T-helper 9 cell (primary cell): ENCODE data around the gene PSMD12.
"Not testable (repeated sequence)": the region's sequence is repeated elsewhere in the genome, so short reads cannot be mapped to it uniquely, and the experiment has no call there.

Experiments used
- DNase-seq: peaks from one replicate; pipeline ENCODE4 v3.0.0-alpha.2; 2020

Gene PSMD12

GRCh38 chr17:67353929-67354574, 12.3 kb downstream of the PSMD12 start:
- no peak for DNase-seq

- DNase-seq = no peak
These were observed 13.2 kb downstream of the PSMD12 start for GRCh38 chr17:67353161-67353560.

DNA sequence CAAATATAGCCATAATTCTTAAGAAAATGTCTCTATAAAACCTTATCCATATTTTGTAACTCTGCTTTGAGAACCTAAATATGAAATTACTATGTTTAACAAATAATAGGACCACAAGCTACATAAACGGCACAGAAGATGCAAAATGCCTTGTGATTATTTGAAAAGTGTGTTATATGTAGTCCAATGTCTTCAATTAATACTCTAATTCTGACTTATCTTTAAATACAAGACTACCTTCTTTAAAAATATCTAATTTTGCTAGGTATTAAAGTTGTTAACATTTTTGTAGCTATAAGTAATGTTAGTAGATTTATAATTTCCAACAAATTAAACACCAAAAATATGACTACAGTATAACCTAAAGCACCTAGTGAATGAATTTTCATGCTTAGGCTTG, 17.0 kb downstream of the PSMD12 start:
- no peak for DNase-seq

GRCh38 chr17:67347826-67348225, 18.6 kb downstream of the PSMD12 start:
- no peak for DNase-seq

- no peak for DNase-seq
These were observed 23.1 kb downstream of the PSMD12 start for GRCh38 chr17:67343237-67343636.

- DNase-seq = not testable (repeated sequence)
These were observed 28.0 kb downstream of the PSMD12 start for GRCh38 chr17:67338353-67338752.

GRCh38 chr17:67336859-67337258, 29.5 kb downstream of the PSMD12 start:
- no peak for DNase-seq

DNA sequence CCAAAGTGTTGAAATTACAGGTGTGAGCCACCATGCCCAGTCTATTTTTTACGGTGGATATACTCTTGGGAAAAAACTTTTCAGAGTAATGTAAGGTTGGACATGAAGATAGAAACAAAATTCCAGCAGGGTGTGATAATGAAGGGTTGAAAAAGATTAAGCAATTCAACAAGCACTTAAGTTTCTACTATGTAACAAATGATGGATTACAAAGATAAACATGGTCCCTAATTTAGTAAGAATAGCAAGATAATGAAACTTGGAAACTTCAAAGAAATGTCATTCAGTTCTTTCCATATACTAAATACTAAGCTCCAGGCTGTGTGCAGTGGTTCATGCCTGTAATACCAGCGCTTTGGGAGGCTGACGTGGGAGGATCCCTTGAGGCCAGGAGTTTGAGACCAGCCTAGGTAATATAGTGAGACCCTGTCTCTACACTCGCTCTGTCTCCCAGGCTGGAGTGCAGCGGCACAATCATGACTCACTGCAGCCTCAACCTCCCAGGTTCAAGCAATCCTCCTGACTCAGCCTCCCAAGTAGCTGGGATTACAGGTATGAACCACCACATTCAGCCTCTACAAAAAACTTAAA, 31.0 kb downstream of the PSMD12 start:
- DNase-seq = no peak

DNA sequence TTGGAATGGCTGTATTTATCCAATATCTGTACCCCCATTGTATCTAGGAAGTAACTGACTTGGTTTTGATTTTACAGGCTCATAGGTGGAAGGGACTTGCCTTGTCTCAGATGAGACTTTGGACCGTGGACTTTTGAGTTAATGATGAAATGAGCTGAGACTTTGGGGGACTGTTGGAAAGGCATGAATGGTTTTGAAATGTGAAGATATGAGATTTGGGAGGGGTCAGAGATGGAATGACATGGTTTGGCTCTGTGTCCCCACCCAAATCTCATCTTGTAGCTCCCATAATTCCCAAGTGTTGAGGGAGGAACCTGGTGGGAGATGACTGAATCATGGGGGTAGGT, 34.2 kb downstream of the PSMD12 start:
- DNase-seq = not testable (repeated sequence)

- DNase-seq = not testable (repeated sequence)
These were observed 34.8 kb downstream of the PSMD12 start for GRCh38 chr17:67331381-67332161.

GRCh38 chr17:67328026-67328425, 38.4 kb downstream of the PSMD12 start:
- no peak for DNase-seq

DNA sequence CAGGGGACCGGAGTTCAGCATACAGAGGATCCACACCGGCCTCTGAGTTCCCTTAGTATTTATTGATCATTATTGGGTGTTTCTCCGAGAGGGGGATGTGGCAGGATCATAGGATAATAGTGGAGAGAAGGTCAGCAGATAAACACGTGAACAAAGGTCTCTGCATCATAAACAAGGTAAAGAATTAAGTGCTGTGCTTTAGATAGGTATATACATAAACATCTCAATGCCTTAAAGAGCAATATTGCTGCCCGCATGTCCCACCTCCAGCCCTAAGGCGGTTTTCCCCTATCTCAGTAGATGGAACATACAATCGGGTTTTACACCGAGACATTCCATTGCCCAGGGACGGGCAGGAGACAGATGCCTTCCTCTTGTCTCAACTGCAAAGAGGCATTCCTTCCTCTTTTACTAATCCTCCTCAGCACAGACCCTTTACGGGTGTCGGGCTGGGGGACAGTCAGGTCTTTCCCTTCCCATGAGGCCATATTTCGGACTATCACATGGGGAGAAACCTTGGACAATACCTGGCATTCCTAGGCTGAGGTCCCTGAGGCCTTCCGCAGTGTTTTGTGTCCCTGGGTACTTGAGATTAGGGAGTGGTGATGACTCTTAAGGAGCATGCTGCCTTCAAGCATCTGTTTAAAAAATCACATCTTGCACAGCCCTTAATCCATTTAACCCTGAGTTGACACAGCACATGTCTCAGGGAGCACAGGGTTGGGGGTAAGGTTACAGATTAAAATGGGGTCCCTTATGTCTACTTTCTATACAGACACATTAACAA, 39.2 kb downstream of the PSMD12 start:
- not testable (repeated sequence) for DNase-seq

- DNase-seq = no peak
These were observed 39.9 kb downstream of the PSMD12 start for GRCh38 chr17:67326440-67326839.

DNA sequence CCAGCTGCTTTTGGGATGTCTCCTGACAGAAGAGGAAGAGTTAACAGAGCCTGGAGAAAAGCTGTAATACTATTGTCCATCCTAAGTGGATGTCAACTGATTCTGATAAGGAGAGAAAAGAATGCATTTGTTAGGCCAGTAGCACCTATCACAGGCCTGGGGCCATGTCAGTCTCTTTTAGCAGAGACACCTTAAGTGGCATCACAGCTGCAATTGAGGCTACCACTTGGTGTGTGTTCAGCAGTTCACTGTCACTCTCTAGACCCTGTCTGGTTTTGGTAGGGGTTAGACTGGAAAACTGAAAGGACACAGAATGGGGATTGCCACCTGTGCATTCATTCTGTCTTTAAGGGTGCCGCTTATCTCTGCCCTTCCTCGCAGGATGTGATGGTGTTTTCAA, 42.0 kb downstream of the PSMD12 start:
- DNase-seq = no peak

DNA sequence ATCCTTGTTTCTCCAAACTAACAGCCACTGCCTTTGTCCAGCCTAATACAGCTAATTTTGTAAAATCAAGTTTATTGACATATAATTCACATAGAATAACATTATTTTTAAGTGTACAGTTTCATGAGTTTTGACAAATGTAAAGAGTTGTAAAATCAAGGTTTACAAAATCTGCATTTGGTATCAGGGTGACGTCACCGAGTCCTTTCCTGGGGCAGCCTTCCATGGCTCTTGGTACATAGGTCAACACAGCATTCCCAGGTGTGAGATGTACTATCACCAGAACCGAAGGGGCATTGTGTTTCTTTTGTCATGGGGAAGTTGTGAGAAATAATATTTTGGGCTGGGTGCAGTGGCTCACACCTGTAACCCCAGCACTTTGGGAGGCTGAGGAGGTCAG, 42.9 kb downstream of the PSMD12 start:
- DNase-seq = no peak

DNA sequence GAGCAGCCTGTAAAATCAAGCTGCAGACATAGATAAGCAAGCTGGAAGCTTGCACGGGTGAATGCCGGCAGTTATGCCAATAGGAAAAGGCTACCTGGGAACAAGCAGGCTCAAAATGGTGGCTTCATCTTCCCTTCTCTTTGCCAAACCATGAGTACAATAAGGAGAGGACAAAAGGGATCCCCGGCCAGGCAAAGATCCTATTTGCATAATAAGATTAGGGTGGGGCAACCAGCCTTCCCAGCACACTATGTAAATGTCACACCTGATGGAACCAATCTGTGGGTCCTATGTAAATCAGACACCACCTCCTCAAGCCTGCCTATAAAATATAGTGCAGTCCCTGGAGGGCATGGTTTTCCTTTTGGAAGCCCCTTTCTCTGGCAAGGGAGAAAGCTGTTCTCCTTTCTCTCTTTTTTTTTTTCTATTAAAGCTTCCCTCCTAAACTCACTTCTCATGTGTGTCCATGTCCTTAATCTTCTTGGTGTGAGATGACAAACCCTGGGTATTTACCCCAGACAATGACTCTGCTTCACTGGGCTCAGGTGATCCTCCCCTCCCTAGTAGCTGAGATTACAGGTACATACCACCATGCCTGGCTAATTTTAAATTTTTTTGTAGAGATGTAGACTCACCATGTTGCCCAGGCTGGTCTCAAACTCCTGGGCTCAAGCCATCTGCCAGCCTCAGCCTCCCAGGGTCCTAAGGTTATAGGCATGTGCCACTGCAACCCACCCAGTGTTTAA, 44.2 kb downstream of the PSMD12 start:
- no peak for DNase-seq

GRCh38 chr17:67321486-67321885, 44.9 kb downstream of the PSMD12 start:
- not testable (repeated sequence) for DNase-seq

DNA sequence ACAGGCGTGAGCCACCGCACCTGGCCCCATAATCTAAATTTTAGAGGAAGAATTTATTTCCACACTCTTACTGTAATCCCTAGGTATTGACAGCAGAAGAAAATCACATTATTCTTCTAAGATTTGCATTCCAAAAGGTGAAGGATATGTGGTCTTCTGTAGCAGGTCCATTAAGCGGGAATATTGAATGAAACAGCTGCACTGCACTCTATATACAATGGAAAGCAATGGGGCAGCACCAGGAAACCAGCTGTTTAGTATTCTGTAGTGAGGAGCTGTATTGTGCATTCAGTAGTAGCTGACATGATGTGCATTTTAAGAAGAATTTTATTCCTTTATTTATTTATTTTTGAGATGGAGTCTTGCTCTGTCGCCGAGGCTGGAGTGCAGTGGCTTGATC, 49.6 kb downstream of the PSMD12 start:
- no peak for DNase-seq

DNA sequence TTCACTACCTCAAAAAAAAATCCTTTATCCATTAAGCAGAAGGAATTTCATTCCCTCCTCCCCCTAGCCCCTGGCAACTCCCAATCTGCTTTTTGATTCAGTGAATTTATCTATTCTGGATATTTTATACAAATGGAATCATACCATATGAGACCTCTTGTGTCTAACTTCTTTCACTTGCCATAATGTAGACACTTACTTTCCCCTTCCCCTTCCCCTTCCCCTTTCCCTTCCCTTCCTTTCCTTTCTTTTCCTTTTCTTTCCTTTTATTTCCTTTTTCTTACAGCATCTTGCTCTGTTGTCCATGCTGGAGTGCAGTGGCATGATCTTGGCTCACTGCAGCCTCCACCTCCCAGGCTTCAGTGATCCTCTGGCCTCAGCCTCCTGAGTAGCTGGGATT, 50.5 kb downstream of the PSMD12 start:
- DNase-seq = no peak

- no peak for DNase-seq
These were observed 54.1 kb downstream of the PSMD12 start for GRCh38 chr17:67312265-67312664.

- no peak for DNase-seq
These were observed 54.8 kb downstream of the PSMD12 start for GRCh38 chr17:67311575-67311974.

DNA sequence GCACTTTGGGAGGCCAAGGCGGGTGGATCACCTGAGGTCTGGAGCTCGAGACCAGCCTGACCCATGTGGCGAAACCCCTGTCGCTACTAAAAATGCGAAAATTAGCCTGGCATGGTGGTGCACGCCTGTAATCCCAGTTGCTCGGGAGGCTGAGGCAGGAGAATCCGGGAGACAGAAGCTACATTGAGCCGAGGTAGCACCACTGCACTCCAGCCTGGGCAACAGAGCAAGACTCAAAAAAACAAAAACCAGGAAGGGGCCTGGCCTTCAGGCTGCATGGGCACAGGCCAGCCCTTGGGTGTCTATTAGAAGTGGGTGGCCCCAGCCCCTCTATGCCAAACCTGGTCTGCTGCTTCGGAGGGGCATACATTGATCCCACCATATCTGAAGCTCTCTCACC, 56.0 kb downstream of the PSMD12 start:
- no peak for DNase-seq
